CD4-positive, alpha-beta T cell treated with Interleukin-6 at 100 ng/mL for 8 hours (primary cell): Measurements from ENCODE around the gene PREP.

Source experiments
- DNase-seq: peaks from one replicate; pipeline ENCODE4 v3.0.0-alpha.2; 2020; ENCODE audit warnings: mixed read lengths, low spot score

Gene PREP

GRCh38 chr6:105308840-105309239, 94.0 kb downstream of the PREP start:
- DNase-seq = no peak

- no peak for DNase-seq
Measured at GRCh38 chr6:105305521-105305920, 97.4 kb downstream of the PREP start.

- DNase-seq = no peak
Measured at GRCh38 chr6:105304825-105305224, 98.1 kb downstream of the PREP start.

- no peak for DNase-seq
Measured at GRCh38 chr6:105304366-105304765, 98.5 kb downstream of the PREP start.

GRCh38 chr6:105302617-105303128, 100.2 kb downstream of the PREP start:
- DNase-seq = no peak

- DNase-seq = no peak
Measured at GRCh38 chr6:105301756-105302616, 100.9 kb downstream of the PREP start.

- no peak for DNase-seq
Measured at GRCh38 chr6:105301072-105301503, 101.8 kb downstream of the PREP start.

- DNase-seq = no peak
Measured at GRCh38 chr6:105300090-105300489, 102.8 kb downstream of the PREP start.

- DNase-seq = no peak
Measured at GRCh38 chr6:105294129-105294528, 108.8 kb downstream of the PREP start.

GRCh38 chr6:105292689-105293339, 110.1 kb downstream of the PREP start:
- no peak for DNase-seq

- no peak for DNase-seq
Measured at GRCh38 chr6:105291525-105291924, 111.4 kb downstream of the PREP start.

GRCh38 chr6:105282631-105283585, 120.0 kb downstream of the PREP start:
- no peak for DNase-seq

GRCh38 chr6:105280033-105280432, 122.8 kb downstream of the PREP start:
- DNase-seq = no peak

GRCh38 chr6:105279463-105279862, 123.4 kb downstream of the PREP start:
- no peak for DNase-seq

- no peak for DNase-seq
Measured at GRCh38 chr6:105278813-105279212, 124.1 kb downstream of the PREP start.

- no peak for DNase-seq
Measured at GRCh38 chr6:105278035-105278434, 124.8 kb downstream of the PREP start.

- DNase-seq = no peak
Measured at GRCh38 chr6:105276374-105276773, 126.5 kb downstream of the PREP start.

- no peak for DNase-seq
Measured at GRCh38 chr6:105275542-105275941, 127.3 kb downstream of the PREP start.

- no peak for DNase-seq
Measured at GRCh38 chr6:105274678-105275077, 128.2 kb downstream of the PREP start.

- DNase-seq = no peak
Measured at GRCh38 chr6:105273589-105273988, 129.3 kb downstream of the PREP start.

- no peak for DNase-seq
Measured at GRCh38 chr6:105272786-105273185, 130.1 kb downstream of the PREP start.

GRCh38 chr6:105270511-105270910, 132.4 kb downstream of the PREP start:
- no peak for DNase-seq
